ENCODE data around the gene ZNF292.
"Not testable (repeated sequence)": the region's sequence is repeated elsewhere in the genome, so short reads cannot be mapped to it uniquely, and the experiment has no call there.

ZNF292 gene

GRCh38 chr6:87154993-87155841 lies at the start of gene ZNF292:
Gene ZNF292, plus strand, starts transcription at chr6:87155565. Its CDS starts 27 bp downstream, at chr6:87155592.
- DNase-seq = peak; percentile 99

- DNase-seq = no peak
Measured at GRCh38 chr6:87105823-87106222, 49.5 kb upstream of the ZNF292 start.

GRCh38 chr6:87110636-87111035 lies 44.7 kb upstream of the ZNF292 start:
- peak; percentile 64 to 69 for DNase-seq

- DNase-seq = peak; percentile 8 to 35
Measured at GRCh38 chr6:87115402-87116135, 39.8 kb upstream of the ZNF292 start.

DNA sequence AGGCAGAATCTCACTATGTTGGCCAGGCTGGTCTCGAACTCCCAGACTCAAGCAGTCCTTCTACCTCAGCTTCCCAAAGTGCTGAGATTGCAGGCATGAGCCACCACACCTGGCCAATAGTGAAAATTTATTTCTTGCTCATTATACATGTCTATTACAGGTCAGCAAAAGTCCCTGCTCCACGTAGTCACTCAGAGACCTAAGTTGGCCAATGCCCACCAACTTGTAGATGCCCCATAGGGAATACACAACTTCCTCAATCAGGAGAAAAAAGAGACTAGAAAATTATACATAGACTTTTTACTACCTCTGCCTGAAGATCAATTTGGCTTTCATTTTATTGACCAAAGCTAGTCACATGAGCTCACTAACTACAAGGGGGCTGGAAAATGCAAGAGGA lies 38.4 kb upstream of the ZNF292 start:
- DNase-seq = no peak

GRCh38 chr6:87118054-87118453 lies 37.3 kb upstream of the ZNF292 start:
- DNase-seq = no peak

GRCh38 chr6:87122477-87122876 lies 32.9 kb upstream of the ZNF292 start:
- DNase-seq = no peak

DNA sequence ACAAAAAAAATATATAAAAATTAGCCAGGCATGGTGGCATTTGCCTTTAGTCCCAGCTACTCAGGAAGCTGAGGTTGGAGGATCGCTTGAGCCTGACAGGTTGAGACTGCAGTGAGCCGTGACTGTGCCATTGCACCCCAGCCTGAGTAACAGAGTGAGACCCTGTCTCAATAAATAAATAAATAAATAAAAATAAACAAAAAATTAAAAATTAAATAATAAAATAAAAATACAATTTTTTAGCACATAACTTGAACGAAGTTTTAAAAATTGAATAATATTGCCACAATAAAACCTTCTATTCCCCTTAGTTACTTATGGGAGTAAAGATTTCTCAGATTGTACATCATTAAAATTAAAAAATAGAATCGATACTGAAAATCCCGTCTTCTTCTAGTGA lies 31.3 kb upstream of the ZNF292 start:
- DNase-seq = no peak

DNA sequence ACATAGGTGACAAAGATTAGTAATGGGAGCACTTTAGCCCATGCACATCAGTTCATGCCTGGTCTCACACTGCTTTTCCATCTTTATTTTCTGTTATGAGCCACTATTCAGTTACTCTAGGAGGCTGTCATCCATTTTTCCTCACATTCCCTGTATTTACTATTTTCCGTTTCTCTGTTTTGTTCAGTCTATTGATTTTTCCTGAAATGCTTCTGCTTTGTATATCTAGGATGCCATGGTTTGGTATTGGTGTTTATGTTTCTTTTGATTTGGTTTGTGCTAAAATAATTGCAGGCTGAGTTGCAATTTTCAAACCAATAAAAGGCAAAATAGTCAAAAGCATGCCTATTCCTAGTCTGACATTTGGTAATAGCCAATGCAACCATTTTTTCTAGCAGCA lies 28.9 kb upstream of the ZNF292 start:
- DNase-seq = no peak

DNA sequence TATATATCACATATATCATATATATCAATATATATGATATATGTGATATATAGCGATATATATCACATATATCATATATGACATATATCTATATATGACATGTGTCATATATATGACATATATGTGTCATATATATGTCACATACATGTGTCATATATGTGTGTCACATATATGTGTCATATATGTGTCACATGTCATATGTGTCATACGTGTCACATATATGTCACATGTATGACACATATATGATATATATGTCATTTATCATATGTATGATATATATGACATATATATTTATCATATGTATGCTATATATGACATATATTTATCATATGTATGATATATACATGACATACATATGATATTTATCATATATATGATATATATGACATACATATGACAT lies 27.6 kb upstream of the ZNF292 start:
- DNase-seq = no peak

GRCh38 chr6:87136963-87137362 lies 18.4 kb upstream of the ZNF292 start:
- DNase-seq = no peak

DNA sequence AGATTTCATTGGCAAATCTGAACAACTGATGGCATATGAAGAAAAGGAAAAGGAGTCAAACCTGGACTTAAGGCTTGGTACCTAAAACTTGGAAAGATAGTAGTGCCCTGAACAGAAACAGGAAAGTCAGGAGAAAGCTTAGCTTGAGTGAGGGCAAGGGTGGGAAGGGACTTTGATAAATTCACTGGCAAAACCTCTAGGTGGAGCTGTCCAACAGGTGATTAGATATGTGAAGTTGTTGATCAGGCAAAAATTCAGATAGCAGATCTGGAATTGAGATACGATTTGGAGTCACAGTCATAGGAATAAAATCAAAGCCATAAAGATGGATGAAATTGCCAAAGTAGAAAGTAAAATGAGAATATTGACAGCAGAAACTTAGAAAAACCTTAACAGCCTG lies 16.1 kb upstream of the ZNF292 start:
- peak; percentile 73 to 77 for DNase-seq

- DNase-seq = not testable (repeated sequence)
Measured at GRCh38 chr6:87139927-87140326, 15.4 kb upstream of the ZNF292 start.

DNA sequence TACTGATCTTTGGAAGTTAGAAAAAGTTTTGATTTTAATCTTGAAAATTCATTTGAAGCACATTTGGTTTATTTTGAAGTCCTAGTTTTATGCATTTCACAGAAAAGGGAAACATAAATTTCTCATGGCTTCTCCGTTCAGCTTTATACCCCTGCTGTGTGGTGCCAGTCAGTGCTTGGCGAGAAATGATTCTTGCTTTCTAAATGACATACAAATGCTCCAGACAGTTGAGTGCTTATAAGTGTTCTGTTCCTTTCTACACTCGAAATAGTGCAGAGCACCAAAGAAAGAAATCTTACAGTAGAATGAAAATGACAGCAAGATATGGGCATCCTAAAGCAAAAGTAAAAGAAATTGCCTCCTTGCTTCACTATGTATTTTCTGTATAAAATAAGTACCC lies 9.0 kb upstream of the ZNF292 start:
- no peak for DNase-seq

GRCh38 chr6:87150406-87150805 lies 5.0 kb upstream of the ZNF292 start:
- DNase-seq = no peak

DNA sequence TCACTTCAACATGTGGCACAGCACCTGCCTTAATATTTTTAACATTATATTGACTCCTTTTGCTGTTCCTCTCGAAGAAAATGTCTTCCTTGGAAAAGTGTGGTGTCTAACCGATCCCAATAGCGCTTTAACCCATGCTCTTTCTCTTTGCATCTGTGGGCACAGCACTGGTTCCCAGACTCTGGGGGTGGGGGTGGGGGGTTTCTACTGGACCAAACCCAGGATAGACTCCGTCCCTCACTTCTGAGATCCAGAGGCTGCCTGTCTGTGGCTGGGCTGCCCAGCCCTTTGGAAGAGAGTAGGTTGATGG lies 3.9 kb upstream of the ZNF292 start:
- no peak for DNase-seq

- DNase-seq = no peak
Measured at GRCh38 chr6:87151781-87152525, 3.4 kb upstream of the ZNF292 start.

DNA sequence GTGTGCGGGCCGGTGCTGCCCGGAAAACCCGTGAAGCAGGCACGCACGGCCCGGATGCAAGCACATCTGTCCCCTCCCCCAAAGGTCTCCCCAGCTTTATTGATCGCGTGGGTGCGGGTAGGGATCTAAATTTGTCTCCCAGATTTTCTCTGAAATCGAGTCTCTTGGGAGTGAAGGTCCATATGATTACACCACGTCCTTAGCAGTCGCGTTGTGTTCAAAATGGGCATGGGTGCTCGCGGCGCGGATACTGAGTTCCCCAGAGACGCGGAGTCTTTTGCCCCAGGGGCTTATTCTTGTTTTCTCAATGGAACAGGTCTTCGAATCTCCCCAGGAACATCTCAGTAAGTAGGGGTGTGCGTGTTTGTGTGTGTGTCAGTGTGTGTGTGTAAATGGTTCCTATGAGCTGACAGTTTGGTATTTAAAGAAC lies 2.8 kb upstream of the ZNF292 start:
- no peak for DNase-seq

DNA sequence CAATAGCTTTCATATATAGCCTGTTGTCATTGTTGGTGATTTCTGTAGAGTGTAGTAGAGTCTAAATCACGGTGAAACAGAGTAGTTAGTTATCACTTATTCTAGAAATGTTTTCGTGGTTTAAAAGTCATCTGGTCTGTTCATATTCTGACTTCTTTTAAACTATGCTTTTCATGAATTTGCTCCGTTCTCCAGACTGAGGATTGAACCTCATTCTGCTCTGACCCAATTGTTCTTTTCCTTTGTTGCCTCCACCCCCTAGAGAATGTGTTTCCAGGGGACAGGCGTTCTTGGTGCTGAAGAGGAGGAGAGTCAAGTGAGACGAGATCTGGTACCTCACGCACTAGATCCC lies 748 bp upstream of the ZNF292 start:
- no peak for DNase-seq

- peak; percentile 43 to 50 for DNase-seq
Measured at GRCh38 chr6:87155842-87156815, 764 bp downstream of the ZNF292 start.

DNA sequence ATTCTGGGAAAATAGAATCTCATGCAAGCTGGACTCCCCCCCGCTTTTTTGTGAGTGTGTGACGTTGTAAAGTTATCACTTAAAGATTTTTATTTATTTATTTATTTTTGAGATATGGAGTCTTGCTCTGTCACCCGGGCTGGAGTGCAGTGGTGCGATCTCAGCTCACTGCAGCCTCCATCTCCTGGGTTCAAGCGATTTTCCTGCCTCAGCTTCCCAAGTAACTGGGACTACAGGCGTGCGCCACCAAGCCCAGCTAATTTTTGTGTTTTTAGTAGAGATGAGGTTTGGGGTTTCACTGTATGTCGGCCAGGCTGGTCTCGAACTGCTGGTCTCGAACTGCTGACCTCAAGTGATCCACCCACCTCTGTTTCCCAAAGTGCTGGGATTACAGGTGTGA lies 2.2 kb downstream of the ZNF292 start:
- not testable (repeated sequence) for DNase-seq

DNA sequence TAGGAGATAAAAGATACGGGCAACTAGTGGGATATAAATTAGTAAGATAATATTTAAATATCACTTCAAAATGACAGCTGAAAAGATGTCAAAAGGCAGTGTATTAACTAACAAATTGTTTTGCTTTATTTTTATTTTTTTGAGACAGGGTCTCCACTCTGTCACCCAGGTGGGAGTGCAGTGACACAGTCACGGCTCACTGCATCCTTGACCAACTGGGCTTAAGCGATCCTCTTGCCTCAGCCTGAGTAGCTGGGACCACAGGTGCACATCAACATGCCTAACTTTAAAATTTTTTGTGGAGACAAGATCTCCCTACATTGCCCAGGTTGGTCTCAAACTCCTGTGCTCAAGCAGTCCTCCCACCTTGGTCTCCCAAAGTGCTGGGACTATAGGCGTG lies 5.9 kb downstream of the ZNF292 start:
- no peak for DNase-seq

- DNase-seq = no peak
Measured at GRCh38 chr6:87164004-87164403, 8.6 kb downstream of the ZNF292 start.
